GM21619 (cell line): ENCODE results near the gene IL1RL1.

ENCODE experiments used
- ATAC-seq: cut with Tn5 transposase; IDR thresholded peaks from one replicate; pipeline ENCODE4 v1.9.1; 2021; ENCODE audit not compliant: unreplicated experiment

IL1RL1 gene

DNA sequence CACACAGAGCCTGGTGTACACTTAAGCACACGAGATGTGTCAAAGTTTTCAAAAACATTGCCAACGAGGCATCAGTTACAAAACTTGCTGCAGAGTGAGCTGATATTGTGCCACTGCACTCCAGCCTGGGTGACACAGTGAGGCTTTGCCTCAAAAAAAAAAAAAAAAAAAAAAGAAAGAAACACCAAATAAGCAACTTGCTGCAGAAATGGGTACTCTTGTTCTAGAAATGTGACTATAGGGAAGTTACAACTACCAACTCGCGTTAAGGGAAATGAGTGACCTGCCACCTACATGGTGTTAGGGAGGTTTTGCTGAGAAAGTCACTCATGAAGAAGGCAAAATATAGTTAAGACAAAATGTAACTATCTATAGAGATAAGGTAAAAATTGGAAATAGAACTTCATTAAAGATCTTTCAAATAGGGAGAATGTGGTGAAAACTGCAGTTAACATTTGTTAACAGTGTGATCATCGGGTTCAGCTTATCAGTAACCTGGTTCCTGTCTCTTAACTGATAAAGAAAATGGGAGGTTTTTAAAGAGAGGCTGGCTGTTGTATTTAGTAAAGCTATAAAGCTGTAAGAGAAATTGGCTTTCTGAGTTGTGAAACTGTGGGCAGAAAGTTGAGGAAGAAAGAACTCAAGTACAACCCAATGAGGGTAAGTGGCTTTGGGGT is at the start of gene IL1RL1:
Gene IL1RL1 (plus strand): TSS at position 600 of the 677 bp plus-strand sequence. CDS start 26,702 bp downstream, outside the sequence.
- no peak for ATAC-seq

DNA sequence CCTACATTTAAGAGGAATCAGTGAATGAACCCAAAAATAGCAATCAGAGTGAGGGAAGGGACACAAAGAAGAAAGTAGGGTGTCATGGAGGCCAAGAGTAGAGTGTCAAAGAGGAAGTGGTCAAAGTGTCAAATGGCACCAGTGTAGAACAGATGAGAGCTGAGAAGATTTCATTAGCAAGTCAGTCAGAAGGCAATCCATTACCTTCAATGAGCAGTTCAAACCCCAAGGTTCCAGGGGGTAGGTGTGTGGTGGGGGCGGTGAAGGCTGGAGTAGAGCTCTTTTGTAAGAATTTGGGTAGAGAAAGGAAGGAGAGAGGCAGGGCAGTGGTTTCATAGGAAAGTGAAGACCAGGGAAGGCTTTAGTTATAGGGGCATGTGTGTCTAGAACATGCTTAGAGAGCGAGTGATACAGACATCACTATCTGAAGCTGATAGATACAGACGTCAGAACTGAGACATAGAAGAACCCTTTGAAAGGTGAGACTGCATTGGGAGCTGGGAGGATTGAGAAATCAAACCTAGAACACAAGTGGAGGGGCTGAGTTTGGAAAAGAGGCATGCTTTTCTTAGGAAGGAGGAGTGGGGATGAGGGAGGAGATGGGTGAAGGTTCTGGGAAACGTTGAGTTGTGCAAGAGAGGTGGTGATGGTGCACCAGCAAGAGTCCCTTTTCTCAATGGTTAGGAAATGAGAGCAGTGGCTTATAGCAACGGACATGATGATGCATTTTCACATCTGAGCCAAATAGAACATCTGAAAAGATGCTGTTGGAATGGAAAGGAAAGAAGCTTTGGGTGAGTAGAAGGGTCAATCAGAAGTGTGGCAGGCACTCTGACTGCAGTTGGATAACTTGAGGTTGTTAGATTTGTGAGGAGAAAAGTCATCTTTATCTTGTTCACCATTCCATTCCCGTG is 48.9 kb upstream of the IL1RL1 start:
- ATAC-seq, result no peak

DNA sequence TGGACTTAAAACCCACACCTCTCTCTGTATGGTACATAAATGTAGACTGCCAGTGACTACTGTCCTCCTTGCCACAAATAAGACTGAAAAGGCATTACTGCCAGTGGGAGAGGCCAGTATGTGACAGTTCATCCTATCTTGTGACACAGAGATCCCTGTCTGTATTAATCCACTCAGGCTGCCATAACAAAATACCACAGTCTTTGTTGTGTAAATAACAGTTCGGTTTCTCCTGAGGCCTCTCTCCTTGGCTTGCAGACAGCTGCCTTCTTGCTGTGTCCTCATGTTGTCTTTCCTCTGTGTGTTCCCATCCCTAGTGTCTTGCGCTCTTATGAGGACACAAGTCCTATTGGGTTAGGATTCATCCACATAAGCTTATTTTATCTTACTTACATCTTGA is 46.4 kb upstream of the IL1RL1 start:
- ATAC-seq, result no peak

DNA sequence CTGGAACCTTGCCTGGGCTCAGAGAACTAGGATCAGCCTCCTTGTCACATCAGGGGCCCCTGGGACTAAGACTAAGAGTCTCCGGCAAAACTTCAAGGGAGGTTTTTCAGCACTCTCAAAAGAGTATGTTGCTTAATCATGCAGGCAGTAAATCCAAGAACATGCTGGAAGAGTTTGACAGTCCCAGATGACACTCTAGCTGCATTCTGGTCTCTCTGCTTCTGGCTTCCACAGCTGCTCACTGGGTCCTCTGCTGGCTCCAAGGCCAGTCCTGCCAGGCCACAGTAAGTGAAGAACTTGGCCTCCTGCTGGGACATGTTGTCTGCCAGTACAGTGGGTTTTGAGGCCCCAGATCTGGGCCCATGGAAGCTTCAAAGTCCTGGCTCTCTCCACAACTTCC is 45.2 kb upstream of the IL1RL1 start:
- ATAC-seq, result no peak

DNA sequence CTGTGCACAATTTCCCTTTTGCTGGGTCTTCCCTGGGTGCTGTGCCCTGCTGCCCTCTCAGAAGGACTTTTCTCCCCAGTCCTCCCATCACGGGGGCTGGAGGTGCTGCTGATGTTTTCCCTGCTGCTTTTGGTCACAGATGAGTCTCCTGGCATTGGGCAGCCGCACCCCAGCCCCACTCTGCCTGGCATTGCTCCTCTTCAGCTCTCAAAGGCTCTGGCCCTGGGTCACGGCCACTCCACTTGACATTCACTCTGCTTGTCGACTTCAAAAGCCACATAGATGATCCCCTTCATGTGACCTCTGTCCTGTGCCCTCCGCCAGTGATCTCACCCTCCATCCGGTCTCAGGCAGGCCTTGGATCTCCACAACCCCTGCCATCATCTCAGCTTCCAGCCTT is 43.6 kb upstream of the IL1RL1 start:
- ATAC-seq, result no peak

DNA sequence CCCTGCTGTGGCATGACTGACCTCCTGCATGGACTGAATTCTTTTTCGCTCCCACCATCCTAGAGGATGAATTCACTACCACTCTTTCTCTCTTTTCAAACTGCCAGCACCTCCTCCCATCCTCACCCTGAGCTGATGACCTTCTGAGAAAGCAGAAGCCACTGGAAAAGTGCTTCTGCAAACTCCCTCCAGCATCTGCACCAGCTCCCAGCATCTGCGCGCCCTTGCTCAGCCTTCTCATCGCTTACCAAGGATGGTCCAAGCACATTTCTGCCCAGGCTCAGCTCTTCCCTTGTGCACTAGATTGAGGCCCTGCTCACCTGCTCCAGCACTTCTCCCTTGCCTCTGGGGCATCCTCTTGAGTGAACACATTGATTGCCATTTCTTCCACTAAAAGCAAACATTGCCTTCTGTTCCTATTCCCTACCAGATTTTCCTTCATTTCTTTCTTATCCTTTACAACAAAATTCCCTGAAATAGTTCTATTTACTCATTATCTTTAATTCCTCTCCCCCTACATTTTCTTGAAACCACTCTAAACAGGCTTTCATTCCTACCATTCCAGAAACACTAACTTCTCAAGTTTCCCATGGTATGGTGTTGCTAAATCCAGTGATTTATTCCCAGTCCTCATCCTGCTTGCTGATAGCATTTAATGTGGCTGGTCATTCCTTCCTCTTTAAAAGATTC is 42.7 kb upstream of the IL1RL1 start:
- ATAC-seq, result no peak

DNA sequence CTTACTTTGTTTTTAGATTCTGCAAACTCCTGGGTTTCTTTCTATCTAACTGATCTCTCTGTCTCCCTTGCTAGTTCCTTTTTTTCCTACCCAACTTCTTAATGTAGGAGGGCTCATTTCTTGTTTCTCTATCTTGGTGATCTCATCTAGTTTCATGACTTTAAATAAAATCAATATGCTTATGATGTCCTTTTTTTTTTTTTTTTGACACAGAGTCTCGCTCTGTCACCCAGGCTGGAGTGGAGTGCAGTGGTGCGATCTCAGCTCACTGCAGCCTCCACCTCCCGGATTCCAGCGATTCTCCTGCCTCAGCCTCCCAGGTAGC is 42.2 kb upstream of the IL1RL1 start:
- ATAC-seq, result no peak

DNA sequence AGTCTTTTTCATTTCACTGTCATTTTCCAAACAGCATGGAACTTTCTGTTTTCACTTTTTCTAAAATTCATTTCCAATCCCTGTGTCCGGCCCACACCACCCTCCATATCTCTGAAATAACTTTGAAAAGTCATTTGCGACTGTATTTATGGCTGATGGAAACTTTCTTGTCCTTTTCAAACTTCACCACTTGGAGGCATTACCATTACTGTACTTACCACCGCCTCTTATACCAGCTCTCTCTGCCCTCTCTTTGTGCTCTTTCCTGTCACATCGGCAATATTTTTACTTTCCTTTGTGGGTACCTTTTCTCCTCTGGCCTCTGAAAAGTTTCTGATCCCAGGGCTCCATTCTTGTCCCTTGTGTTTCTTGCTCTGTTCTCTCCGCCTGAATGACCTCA is 39.5 kb upstream of the IL1RL1 start:
- no peak for ATAC-seq

DNA sequence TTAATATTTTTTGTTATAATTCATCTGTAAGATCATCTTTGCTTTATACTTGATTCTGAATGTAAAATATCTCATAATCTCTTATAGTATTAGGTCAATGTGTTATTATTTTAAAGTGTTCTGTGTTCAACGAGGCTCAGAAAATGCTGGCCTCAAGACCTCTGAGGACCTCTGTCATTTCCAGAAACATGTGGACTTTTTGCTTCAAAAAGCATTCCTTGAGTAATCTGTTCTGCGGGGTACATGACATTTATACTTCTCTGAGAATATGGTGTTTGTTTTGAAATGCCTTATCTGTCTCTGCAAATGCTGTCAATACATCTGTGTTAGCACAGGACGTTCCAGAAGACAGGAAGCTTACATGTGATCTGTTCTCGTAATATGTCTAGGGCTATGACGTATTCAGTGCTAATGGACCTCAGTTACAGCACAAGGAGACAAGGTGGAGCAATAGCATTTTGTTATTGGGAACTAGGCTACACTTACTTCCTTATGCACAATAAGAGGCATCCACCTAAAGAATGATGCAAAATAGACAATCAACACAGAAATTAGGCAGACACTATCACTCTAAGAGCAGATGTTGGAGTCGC is 37.6 kb upstream of the IL1RL1 start:
- no peak for ATAC-seq

DNA sequence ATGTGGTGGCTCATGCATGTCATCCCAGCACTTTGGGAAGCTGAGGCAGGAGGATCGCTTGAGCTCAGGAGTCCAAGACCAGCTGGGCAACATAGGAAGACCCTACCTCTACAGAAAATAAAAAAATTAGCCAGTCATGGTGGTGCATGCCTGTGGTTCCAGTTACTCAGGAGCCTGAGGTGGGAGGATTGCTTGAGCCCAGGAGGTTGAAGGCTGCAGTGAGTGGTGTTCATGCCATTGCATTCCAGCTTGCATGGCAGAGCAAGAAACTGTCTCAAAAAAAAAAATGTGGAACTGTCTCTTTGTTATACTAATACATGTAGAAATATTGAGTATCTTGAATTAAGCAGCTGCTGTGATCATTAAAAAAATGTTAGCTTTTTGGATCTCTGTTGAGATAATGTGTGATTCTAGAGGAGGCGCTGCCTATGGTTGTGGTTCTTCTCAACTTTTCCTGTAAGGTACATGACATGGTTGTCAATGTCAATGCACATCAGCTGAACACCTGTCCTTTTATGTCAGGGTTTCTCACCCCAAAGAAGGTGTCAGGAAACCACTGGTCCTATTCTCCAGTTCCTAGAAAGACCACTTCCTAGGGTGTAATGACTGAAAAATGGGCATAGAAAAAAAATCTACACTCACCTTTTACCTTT is 34.7 kb upstream of the IL1RL1 start:
- no peak for ATAC-seq

DNA sequence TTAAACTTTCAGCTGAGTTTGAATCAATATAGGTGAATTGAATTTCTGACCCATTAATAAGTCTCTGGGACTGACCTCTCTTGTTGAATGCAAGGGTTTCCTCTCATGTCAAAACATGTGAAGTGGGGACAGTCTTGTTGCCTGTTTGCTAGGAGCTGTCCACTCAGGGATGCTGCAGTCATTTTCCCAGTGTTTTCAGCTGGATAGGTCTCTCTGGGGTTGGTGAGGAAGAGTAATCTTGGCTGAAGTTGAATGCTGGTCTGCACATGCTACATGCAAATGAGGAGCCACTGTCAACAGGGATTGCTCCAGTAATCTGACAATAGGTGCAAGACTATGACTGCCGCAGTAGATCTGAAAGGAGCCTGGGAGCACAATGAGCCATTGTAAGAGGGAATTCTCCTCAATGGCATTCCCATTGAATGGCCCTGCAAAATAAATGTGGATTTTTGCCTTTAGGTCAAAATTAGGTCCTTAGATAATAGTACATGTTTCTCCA is 34.1 kb upstream of the IL1RL1 start:
- ATAC-seq, result no peak

DNA sequence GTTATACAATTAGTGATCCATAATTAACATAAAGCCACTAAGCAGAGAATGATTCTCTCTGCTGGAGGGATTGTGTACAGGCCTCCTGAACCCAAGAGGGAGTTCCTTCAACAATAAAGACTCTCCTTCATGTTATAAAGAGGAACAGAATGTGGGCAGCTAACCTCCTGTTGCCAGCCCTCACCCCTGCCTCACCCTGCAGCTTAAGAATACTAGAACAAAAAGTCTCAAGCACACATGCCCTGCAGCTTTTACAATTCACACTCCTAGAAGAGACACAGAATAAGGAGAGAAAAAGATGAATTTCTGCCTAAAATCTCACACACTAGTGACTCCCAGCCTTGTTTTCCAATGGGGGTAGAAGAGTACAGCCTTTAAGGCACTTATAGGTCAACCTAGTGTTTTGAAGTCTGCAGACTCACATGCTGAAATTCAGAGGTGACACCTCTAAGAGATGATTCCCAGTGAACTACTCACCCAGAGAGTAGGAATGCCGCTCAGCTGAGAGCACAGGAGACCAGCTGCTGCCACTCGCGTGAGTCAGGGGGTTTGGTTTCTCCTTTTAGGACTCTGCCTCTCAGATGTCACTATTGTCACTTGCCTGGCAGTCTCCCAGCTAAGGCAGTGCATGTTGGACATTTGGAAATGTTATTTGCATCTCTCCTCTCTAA is 32.5 kb upstream of the IL1RL1 start:
- no peak for ATAC-seq

DNA sequence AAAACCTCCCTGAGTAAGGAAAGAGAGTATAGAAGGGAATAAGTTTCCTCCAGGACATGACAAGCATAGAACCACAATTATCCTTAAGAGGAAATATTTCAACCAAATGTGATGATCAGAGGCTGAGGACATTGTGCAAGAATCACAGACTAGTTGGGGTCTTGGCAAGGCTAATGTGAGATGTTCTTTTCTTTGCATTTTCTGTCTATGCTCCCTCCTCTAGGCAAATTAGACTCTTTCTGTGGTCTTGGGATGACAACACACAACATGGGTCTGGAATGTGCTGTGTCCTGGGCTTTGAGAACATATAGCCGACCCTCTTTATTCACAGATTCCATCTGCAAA is 32.0 kb upstream of the IL1RL1 start:
- no peak for ATAC-seq

DNA sequence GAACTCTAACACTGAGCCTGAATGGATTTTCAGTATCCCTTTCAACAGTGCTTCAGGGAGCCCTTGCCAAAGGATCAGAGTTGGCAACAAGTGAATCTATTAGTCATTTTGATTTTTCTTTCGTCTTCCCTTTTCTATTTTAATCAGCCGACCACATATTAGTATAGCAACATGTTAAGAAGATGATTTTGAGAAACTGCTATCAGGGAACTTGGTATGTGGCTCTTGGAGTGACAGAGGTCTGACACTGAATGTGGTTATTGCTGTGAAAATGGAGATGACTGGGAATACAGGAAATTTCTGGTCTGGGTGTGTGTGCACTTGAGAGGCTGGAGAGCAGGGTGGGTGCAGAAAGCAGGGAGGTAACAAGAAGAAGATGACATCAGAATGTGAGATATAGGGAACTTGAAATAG is 28.7 kb upstream of the IL1RL1 start:
- ATAC-seq, result no peak

DNA sequence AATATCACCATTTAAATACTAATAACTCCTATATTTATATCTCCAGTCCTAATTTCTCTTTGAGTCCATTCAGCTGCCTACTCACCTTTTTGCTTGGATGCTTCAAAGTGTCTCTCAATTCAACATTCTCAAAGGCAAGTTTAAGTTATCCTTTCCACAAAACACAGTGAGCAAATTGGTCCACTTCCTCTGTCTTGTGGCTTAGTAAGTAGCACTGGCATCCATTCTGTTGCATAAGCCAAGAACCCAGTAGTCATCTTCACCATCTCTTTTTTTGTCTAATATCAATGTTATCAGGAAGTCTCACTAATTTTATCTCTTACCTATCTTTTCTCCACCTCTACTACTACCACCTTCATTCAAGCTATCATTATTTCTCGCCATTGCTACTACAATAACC is 27.4 kb upstream of the IL1RL1 start:
- no peak for ATAC-seq

DNA sequence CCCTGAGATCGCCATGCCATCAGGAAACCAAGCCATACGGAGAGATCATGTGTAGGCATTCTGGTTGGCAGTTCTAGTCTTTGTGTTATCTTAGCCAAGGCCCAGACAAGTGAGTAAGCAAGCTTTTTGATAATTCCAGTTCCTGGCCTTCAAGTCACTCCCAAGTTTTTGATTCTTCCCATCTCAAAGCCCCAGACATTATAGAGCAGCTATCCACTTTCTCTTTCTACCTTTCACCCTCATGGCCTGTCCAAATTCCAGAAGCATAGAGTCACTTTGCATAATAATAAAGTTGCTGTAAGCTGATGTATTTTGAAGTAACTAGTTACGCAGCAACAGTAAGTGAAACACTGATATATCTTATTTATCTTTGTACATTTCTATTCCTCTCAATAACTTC is 26.8 kb upstream of the IL1RL1 start:
- ATAC-seq, result no peak

DNA sequence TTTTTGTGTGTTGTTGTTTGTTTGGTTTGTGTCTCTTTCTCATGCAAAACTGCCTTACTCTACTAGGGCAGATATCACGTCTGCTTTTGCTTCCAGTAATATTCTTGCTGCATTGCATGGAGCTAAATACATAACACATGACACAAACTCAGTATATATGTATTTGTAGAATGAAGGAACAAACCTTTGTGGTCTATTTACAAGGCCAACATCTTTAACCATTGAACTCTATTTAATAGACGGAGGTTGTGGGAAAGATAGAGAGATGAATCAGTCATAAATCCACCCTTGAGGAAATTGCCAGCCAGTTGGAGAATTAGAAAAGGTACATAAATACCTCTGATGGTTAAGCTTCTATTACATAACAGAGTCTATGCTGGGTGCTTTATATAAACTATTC is 26.0 kb upstream of the IL1RL1 start:
- ATAC-seq, result no peak

DNA sequence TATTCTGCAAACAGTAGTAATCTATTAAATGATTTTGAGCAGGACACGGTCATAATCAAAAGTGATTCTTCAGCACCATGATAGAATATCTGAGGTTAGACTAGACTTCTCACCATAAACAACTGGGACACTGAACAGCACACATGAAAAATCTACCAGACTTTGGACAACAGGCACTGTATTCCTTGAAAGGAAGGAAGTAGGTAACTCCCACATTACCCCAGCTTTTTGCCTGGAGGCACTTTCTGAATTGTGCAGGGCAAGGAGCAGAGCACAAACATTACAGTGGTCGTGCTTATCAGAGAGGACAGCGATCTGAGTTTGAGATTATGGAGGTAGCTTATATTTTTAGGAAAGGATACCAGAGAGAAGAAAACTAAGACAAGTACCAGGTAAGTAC is 25.3 kb upstream of the IL1RL1 start:
- no peak for ATAC-seq

DNA sequence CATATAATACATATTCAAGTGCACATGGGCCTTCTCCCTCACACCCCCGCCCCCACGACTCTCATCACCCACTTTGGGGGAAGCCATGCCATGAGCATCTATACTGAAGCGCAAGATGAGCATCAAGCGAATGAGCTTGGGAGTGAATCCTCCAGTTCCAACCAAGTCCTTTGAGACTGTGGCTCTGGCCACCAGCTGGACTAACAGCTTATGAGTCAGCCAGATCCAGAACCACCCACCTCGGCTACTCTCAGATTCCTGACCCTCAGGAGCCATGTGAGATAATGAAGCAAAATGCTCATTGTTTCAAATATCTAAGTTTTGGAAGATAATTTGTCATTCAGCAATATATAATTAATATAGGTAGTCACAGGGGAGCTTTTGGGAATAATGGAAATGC is 22.2 kb upstream of the IL1RL1 start:
- no peak for ATAC-seq

DNA sequence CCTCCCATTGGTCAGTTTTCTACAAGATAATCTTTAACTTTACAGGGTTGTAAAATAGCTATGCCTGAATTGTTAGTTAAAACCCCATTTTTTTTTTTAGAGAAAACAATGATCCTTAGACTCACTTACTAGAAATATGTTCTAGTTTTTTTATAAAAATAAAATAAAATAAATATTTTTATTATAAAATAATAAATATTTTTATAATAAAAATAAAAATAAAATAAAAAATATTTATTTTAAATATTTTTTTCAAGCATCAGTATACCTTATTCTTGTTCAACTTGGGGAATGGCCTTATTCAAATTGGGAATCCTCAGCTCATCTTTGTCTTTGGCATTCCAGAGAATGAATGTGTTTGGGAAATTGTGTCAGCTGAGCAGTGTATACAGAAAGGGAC is 20.8 kb upstream of the IL1RL1 start:
- no peak for ATAC-seq
